HG03103 (cell line): ENCODE data around the gene TIPIN.
A peak's percentile ranks its signal among the peaks of the same experiment; 100 is the strongest.
"Not testable (repeated sequence)": the region's sequence is repeated elsewhere in the genome, so short reads cannot be mapped to it uniquely, and the experiment has no call there.

Experiments used
- ATAC-seq: cut with Tn5 transposase; IDR thresholded peaks from one replicate; pipeline ENCODE4 v1.9.1; 2021; ENCODE audit warnings: low read depth; ENCODE audit not compliant: unreplicated experiment

The TIPIN gene, protein sequence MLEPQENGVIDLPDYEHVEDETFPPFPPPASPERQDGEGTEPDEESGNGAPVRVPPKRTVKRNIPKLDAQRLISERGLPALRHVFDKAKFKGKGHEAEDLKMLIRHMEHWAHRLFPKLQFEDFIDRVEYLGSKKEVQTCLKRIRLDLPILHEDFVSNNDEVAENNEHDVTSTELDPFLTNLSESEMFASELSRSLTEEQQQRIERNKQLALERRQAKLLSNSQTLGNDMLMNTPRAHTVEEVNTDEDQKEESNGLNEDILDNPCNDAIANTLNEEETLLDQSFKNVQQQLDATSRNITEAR

DNA sequence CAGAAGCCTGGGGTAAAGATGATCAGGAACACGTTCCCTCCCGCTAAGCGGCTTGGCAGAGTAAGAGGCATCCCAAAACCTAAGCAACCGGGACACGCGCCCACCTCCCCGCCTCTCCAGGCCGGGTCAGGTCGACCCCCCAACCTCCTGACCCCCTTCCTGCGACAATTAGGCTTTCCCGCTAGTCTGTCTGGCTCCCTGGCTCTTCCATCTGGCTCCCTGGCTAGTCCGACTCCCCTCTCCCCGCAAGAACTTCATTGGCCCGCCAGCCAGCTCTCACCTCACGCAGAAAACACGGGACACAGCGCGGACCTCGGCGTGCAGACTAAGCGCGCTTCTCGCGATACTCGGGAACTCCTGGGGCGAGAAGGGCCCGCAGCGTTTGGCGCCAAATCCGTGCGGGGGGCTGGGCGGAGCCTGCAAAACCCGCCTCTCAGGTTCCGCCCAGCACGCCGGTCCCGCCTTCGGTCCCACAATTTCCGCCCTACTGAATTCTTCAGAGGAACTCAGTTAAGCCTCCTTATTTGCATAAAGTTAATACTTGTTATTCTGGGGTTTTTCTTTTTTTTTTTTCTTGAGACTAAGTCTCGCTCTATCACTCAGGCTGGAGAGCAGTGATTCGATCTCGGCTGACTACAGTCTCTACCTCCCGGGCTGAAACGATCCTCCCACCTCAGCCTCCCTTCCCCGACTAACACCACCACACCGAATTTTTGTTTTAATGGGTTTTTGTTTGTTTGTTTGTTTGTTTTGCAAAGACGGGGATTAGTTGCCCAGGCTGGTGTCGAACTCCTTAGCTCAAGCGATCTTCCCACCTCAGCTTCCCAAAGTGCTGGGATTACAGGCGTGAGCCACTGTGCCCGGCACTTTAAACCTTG is at the start of gene TIPIN:
Gene TIPIN, minus strand, starts transcription at position 327 of the 878 bp plus-strand sequence. CDS start 3,738 bp downstream, outside the sequence.
- peak; percentile 87 for ATAC-seq

GRCh38 chr15:66405615-66406014 is 49.1 kb upstream of the TIPIN start:
- no peak for ATAC-seq

DNA sequence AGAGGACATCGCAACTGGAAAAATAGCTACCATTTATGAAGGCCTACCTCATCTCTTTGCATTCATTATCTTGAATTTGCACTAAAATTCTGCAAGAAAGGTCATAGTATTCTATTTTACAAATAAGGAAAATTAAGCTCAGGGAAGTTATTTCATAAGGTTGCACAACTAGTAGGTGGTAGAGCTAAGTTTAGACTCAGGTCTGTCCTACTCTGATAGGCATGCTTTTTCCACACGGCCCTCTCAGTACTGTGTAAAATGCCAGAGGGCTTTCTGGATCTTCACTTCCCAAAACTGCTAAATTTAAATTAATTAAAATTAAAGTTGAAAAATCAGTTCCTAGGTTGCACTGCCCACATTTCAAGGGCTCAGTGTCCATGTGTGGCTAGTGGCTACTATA is 48.5 kb upstream of the TIPIN start:
- ATAC-seq: no peak

DNA sequence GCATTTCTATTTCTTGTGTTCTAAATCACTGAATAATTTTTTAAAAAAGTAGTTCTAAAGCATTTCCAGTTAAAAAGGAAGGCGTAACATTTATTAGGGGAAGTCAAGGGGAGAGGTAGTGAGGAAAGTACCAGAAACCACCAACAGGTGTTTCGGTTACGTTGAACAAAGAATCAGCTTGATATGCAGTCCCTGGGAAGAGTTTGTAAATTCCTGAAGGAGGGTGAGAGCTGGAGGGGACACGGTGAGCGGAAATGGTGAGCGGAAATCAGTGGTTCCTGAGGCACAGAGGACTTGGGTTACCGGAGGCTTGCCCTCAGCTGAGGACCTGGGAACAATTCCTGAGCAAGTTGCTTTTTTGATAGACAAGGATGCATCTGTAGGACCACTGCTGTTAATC is 48.0 kb upstream of the TIPIN start:
- no peak for ATAC-seq

DNA sequence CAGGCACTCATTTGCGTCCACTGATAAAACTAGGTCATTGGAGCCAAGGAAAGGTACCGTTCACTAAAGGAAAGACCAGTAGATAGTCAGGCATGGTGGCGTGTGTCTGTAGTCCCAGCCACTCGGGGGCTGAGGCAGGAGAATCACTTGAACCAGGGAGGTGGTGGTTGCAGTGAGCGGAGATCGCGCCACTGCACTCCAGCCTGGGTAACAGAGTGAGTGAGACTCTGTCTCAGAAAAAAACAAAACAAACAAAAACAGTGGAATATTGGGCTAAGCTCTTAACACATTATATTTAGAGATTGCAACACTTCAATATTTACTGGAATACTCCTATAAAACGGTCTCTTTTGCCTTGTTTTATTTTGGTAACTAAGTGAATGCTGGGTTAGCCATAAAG is 47.6 kb upstream of the TIPIN start:
- no peak for ATAC-seq

- ATAC-seq: no peak
These were observed 46.8 kb upstream of the TIPIN start for GRCh38 chr15:66403323-66403722.

DNA sequence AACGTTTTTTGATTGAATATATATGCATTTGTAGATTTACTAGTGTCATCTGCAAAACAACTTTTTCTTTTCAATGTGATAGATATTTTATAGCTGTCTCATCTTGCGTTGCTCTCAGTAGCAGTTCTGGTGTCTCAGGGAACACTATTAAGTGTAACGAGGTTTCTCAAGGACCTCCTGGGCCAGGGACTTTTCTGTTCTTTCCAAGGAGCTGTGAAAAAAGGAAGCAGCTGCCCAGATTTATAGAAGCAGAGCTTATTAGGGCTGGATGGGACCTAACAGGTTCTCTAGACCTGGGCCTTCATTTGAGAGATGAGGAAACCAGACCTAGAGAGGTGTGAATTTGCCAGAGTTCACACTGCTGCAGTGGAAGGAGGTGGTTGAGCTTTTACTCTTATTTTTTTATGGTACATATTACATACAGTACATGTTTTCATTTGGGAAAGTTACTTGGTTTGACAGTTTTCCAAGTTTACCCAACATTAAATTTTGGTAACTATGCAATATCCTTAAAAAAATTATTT is 46.3 kb upstream of the TIPIN start:
- ATAC-seq: no peak

DNA sequence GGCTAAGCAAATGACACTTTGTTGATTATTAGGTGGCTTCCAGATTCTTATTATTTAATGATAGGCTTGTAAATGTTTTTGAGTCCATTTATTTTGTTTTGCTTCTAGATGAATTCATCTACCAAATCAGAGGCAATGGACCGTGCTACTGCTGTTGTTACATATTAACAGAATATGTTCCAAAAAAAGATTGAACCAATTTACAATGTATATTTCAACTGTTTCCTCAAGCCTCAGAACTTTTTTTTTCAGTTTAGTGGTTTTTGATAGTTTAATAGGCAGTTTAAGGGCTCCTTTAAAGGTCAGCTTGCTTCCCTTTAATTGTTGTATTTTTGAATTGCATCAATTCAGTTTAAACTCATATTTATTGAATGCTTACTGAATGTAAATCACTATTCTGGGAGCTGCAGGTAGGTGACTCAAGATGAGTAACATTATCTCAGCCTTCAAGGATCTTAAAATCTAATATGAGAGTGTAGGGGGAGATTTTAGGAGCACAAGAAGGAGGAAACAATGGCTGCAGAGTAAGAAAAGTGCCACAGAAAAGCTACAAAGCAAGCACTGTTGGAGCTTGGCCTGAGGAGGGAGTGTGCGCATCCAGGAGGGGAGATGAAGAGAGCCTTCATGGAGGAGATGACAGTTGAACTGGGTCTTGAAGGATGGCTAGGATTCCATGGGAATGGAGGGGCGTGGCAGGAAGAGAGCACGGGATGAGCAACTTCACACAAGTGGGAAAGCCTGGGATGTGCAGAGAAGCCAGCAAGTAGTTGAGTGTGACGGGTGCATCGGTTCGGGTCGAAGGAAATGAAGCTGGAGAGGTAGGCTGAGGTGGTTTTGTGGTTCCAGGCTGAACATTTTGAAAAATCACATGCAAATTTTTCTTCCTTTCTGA is 44.9 kb upstream of the TIPIN start:
- ATAC-seq: no peak

DNA sequence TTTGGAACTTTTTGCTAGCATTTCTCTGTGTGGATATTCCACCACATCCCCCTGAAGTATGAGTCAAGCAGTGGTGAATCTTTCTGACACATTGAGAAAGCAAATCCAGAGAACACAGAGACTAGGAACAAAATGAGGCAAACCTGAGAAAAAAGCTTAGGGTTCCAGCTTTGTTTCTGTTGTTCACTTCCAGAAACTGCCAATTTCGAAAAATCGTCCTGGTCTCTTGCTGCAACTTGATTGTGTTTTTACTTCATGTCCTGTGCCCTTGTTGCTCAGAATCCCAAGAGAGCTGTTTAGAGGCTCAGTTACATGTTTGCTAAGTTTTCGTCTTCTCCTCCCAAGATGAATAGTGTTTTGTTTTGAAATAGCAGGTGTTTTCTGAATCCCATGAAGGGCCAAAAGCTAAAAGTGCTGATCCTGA is 43.9 kb upstream of the TIPIN start:
- ATAC-seq: no peak

DNA sequence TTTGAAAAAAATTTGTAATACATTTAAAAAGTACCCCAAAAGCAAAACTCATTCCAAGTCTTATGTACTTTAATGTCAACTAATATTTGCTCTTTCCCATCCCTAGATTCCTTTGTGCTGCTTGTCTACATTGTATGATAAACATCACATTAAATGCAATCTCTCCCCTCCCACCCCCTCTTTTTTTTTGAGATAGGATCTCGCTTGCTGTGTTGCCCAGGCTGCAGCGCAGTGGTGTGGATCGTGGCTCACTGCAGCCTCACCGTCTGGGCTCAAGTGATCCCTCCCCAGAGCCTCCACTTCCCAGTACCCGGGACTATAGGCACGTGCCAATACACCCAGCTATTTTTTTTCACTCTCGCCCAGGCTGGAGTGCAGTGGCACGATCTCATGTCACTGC is 42.8 kb upstream of the TIPIN start:
- no peak for ATAC-seq

DNA sequence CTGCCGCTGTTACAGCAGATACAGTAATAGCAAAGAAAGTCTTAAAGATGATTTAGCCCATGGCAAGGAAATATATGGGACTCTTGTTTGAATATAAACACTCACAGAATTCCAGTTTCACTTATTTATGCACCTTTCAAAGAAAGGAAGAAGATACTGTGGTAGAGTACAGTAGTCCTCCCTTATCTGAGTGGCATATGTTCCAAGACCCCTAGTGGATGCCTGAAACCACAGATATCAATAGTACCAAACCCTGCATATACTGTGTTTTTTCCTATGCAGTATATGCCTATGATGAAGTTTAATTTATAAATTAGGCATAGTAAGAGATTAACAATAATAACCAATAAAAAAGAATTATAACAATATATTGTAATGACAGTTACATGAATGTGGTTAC is 38.4 kb upstream of the TIPIN start:
- no peak for ATAC-seq

GRCh38 chr15:66394472-66394871 is 38.0 kb upstream of the TIPIN start:
- no peak for ATAC-seq

DNA sequence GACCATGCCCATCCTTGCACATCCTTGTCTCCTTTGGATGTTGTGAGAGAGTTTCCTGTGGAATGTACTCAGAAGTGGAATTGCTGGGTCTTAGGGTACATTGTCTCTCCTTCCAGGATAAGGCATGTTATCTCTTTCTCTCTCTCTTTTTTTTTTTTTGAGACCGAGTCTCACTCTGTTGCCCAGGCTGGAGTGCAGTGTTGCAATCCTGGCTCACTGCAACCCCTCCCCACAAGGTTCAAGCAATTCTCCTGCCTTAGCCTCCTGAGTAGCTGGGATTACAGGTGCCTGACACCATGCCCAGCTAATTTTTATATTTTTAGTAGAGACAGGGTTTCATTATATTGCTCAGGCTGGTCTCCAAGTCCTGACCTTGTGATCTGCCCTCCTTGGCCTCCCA is 36.6 kb upstream of the TIPIN start:
- not testable (repeated sequence) for ATAC-seq

GRCh38 chr15:66390678-66391077 is 34.2 kb upstream of the TIPIN start:
- ATAC-seq: no peak

DNA sequence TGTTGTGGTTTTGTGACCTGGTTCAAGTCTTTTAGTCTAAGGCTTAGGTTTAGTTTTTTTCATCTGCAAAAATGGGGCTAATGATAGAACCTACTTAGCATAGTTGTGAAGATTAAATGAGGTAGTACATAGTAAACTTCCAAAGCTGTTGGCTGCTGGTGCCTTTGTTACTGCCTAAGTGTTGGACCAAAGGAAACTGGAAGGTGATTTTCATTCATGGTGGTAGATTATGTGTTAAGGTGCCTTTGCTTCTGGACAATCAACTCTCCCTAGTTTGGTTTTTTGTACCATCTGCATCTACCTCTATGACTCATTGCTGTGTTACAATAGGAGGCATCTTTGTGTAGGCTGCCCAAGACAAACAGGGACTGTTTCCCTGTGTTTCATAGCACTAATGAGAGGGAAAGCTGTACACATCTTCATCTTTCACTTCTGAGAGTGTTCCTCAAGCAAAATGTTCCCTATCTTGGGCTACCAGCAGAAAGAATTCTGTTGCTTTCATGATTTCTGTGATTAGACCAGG is 33.4 kb upstream of the TIPIN start:
- no peak for ATAC-seq

GRCh38 chr15:66389098-66389858 is 32.8 kb upstream of the TIPIN start:
- ATAC-seq: no peak

GRCh38 chr15:66388576-66388975 is 32.1 kb upstream of the TIPIN start:
- no peak for ATAC-seq

DNA sequence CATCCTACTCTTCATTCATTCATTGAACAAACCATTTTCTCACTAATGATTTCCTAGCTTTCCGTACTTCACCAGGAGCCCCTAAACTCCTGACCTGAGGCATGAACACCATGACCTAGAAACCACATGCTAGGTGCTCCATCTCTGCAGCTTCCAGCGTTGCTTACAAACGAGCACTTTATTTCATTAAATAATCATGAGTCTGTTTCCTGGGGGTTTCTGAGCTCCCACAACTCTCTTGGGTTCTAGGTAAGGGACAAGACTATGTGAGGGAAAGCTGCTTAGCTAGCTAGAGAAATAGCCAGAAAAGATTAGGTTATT is 31.5 kb upstream of the TIPIN start:
- ATAC-seq: no peak

DNA sequence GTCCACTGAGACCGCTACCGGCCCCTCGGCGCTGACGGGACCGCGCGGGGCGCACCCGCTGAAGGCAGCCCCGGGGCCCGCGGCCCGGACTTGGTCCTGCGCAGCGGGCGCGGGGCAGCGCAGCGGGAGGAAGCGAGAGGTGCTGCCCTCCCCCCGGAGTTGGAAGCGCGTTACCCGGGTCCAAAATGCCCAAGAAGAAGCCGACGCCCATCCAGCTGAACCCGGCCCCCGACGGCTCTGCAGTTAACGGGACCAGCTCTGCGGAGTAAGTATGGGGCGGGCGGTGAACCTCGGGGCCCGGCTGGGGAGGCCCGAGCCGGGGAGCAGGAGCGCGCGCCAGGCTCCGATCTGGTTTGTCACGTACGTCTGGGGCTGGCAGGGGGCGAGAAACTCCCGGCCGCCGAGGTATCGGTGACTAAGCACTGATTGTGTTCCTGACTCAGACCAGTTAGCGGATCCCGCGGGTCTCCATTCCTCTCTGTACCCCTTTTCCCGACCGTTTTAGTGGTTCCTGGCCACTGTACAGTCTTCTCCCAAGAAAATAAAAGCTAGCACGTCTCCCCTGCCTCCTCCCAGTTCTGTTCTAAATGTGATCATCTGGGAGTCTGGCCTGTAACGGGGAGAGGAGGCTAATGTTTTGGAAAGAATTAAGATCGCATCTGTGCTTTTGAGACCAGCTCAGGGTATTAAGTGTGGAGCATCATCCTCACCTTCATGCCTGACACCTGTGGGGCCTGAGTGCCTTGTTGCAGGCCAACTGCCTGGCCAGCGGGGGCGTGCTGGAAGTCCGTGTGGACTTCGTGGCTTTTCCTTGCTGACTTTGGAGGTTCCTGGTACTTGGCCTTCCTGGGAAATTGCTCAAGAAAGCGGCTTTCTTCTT is 30.9 kb upstream of the TIPIN start:
- ATAC-seq: no peak
